Astrocyte (in vitro differentiated cells and primary cell): ENCODE measurements around the gene PXT1. TPM values are rescaled to one million over a fixed set of nuclear protein-coding genes. Genes with fewer than 3 reads are reported as not detected.

ENCODE experiments used
- DNase-seq: peaks from one replicate; pipeline ENCODE4 v3.0.0-alpha.2; 2010; ENCODE audit warnings: low read depth
- FAIRE-seq: peaks from 2 replicates; lab custom pipeline; 2011; peaks lifted over from hg19 to GRCh38; lab: Jason Lieb, UNC
- H2AFZ ChIP-seq: 2 replicates; pipeline ENCODE4 v1.6.0; 2012; ENCODE audit warnings: low read depth, low read length, inconsistent platforms
- H3K27ac ChIP-seq: 2 replicates; pipeline ENCODE4 v1.5.1; 2011; ENCODE audit warnings: low read depth, low read length, inconsistent platforms
- H3K27me3 ChIP-seq: 2 replicates; pipeline ENCODE4 v1.6.0; 2011; ENCODE audit warnings: low read length, inconsistent platforms; ENCODE audit not compliant: insufficient read depth
- H3K36me3 ChIP-seq: 2 replicates; pipeline ENCODE4 v1.5.1; 2011; ENCODE audit warnings: low read length, inconsistent platforms; ENCODE audit not compliant: insufficient read depth
- H3K4me1 ChIP-seq: 2 replicates; pipeline ENCODE4 v1.5.1; 2011; ENCODE audit warnings: low read length, inconsistent platforms; ENCODE audit not compliant: insufficient read depth
- H3K4me2 ChIP-seq: 2 replicates; pipeline ENCODE4 v1.6.0; 2012; ENCODE audit warnings: low read length, inconsistent platforms
- H3K4me3 ChIP-seq: 2 replicates; pipeline ENCODE4 v1.5.1; 2011; ENCODE audit warnings: low read depth, mild to moderate bottlenecking, low read length, inconsistent platforms; ENCODE audit not compliant: insufficient read depth
- H3K79me2 ChIP-seq: 2 replicates; pipeline ENCODE4 v1.6.0; 2012; ENCODE audit warnings: mild to moderate bottlenecking, low read length, inconsistent platforms; ENCODE audit not compliant: insufficient read depth
- H3K9ac ChIP-seq: 2 replicates; pipeline ENCODE4 v1.6.0; 2012; ENCODE audit warnings: mild to moderate bottlenecking, low read length, inconsistent platforms
- H3K9me3 ChIP-seq: 2 replicates; pipeline ENCODE4 v1.5.1; 2012; ENCODE audit warnings: low read depth, mild to moderate bottlenecking, low read length, inconsistent platforms; ENCODE audit not compliant: insufficient read depth
- H4K20me1 ChIP-seq: 2 replicates; pipeline ENCODE4 v1.6.0; 2012; ENCODE audit warnings: low read length, inconsistent platforms; ENCODE audit not compliant: insufficient read depth
- H3K27ac Mint-ChIP-seq: one replicate; pipeline ENCODE4 v1.8.0; 2021; ENCODE audit warnings: mild to moderate bottlenecking, mixed read lengths; ENCODE audit not compliant: unreplicated experiment
- H3K27me3 Mint-ChIP-seq: one replicate; pipeline ENCODE4 v1.8.0; 2021; ENCODE audit warnings: low read depth, mixed read lengths; ENCODE audit not compliant: unreplicated experiment
- H3K36me3 Mint-ChIP-seq: one replicate; pipeline ENCODE4 v1.8.0; 2021; ENCODE audit warnings: low read depth, mixed read lengths; ENCODE audit not compliant: unreplicated experiment
- H3K4me1 Mint-ChIP-seq: one replicate; pipeline ENCODE4 v1.8.0; 2021; ENCODE audit warnings: low read depth, mixed read lengths; ENCODE audit not compliant: unreplicated experiment
- H3K4me3 Mint-ChIP-seq: one replicate; pipeline ENCODE4 v1.8.0; 2021; ENCODE audit warnings: mild to moderate bottlenecking, moderate library complexity, mixed read lengths; ENCODE audit not compliant: unreplicated experiment
- H3K9me3 Mint-ChIP-seq: one replicate; pipeline ENCODE4 v1.8.0; 2021; ENCODE audit warnings: mild to moderate bottlenecking, mixed read lengths; ENCODE audit not compliant: unreplicated experiment
- EZH2 ChIP-seq: IDR thresholded peaks from 2 replicates; pipeline ENCODE4 v1.6.1; 2012; ENCODE audit warnings: mild to moderate bottlenecking, low read length, inconsistent platforms; ENCODE audit not compliant: insufficient read depth
- total RNA-seq: library from RNA; stranded (reverse); gene quantifications from 2 replicates; pipeline ENCODE4 v1.2.1, GENCODE V29; 2021
- TF ChIP-seq, protein P1 (sequence below): IDR thresholded peaks from 2 replicates; pipeline ENCODE4 v1.5.1; 2011; ENCODE audit warnings: low read depth, mild to moderate bottlenecking, inconsistent platforms, low read length, moderate library complexity; ENCODE audit not compliant: insufficient read depth

Gene PXT1
- total RNA-seq, 1 donor from 2014 or later, result 0.09 TPM

GRCh38 chr6:36360241-36361054 is 82.2 kb downstream of the PXT1 start:
- H2AFZ ChIP-seq, result peak overlapping the region; percentile 64
- H3K4me1 Mint-ChIP-seq, result peaks cover 15% of the 10 kb centered on the region
- no peaks in the 10 kb centered on the region for H4K20me1 ChIP-seq
- no peaks in the 10 kb centered on the region for H3K9me3 ChIP-seq
- peak; percentile 49 for FAIRE-seq
- H3K36me3 ChIP-seq, result no peaks in the 10 kb centered on the region
- H3K36me3 Mint-ChIP-seq, result no peaks in the 10 kb centered on the region
- peaks cover 19% of the 10 kb centered on the region for H3K4me1 ChIP-seq
- no peaks in the 10 kb centered on the region for H3K27me3 ChIP-seq
- H3K27ac Mint-ChIP-seq, result peak overlapping the region; percentile 47
- no peak overlapping the region for H3K4me3 ChIP-seq
- no peak overlapping the region for H3K4me3 Mint-ChIP-seq
- H3K9me3 Mint-ChIP-seq, result peaks cover 2% of the 10 kb centered on the region
- H3K27ac ChIP-seq, result no peak overlapping the region
- no peak for TF ChIP-seq EZH2
- TF ChIP-seq, protein P1, sequence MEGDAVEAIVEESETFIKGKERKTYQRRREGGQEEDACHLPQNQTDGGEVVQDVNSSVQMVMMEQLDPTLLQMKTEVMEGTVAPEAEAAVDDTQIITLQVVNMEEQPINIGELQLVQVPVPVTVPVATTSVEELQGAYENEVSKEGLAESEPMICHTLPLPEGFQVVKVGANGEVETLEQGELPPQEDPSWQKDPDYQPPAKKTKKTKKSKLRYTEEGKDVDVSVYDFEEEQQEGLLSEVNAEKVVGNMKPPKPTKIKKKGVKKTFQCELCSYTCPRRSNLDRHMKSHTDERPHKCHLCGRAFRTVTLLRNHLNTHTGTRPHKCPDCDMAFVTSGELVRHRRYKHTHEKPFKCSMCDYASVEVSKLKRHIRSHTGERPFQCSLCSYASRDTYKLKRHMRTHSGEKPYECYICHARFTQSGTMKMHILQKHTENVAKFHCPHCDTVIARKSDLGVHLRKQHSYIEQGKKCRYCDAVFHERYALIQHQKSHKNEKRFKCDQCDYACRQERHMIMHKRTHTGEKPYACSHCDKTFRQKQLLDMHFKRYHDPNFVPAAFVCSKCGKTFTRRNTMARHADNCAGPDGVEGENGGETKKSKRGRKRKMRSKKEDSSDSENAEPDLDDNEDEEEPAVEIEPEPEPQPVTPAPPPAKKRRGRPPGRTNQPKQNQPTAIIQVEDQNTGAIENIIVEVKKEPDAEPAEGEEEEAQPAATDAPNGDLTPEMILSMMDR, result peak; percentile 68
- H3K4me2 ChIP-seq, result peak overlapping the region; percentile 35
- peaks cover 2% of the 10 kb centered on the region for H3K27me3 Mint-ChIP-seq
- peak overlapping the region; percentile 26 for H3K9ac ChIP-seq
- H3K79me2 ChIP-seq, result no peaks in the 10 kb centered on the region
- DNase-seq, result peak; percentile 56

- H3K36me3 ChIP-seq, result no peaks in the 10 kb centered on the region
- FAIRE-seq, result no peak
- peaks cover 13% of the 10 kb centered on the region for H3K4me1 ChIP-seq
- peak overlapping the region; percentile 43 for H3K4me2 ChIP-seq
- peaks cover 5% of the 10 kb centered on the region for H3K9me3 Mint-ChIP-seq
- H3K4me3 ChIP-seq, result no peak overlapping the region
- no peak overlapping the region for H3K4me3 Mint-ChIP-seq
- peaks cover 2% of the 10 kb centered on the region for H3K27me3 Mint-ChIP-seq
- DNase-seq, result peak; percentile 88
- no peak for TF ChIP-seq EZH2
- TF ChIP-seq, protein P1, result no peak
- H3K27ac ChIP-seq, result peak overlapping the region; percentile 55
- H3K27me3 ChIP-seq, result no peaks in the 10 kb centered on the region
- no peaks in the 10 kb centered on the region for H3K9me3 ChIP-seq
- peak overlapping the region; percentile 28 for H3K27ac Mint-ChIP-seq
- H3K9ac ChIP-seq, result peak overlapping the region; percentile 20
- no peaks in the 10 kb centered on the region for H4K20me1 ChIP-seq
- peaks cover under 1% of the 10 kb centered on the region for H3K36me3 Mint-ChIP-seq
- no peaks in the 10 kb centered on the region for H3K79me2 ChIP-seq
- peak overlapping the region; percentile 52 for H2AFZ ChIP-seq
- peaks cover 13% of the 10 kb centered on the region for H3K4me1 Mint-ChIP-seq
Observed at GRCh38 chr6:36358226-36358915, 84.3 kb downstream of the PXT1 start.
